Measurements from ENCODE around the gene SPSB3. TPM values are rescaled to one million over a fixed set of nuclear protein-coding genes. Genes with fewer than 3 reads are reported as not detected.

Gene SPSB3
- total and polyA plus RNA-seq, 9 of the 15 experiments (the other 6 are each of a cell fraction or from before 2014, with no cell fraction given) = 0.39 to 37.4 (median 7.1) TPM

- TF ChIP-seq ZBTB26 (CRISPR knock-in tag; IDR thresholded peaks at IDR 0.05) (no peak), SAFB2 (IDR thresholded peaks at IDR 0.05; ENCODE audit: borderline replicate concordance, low read depth, low read length, severe bottlenecking) (no peak), ZFX (CRISPR knock-in tag; IDR thresholded peaks at IDR 0.05) (no peak), ERF (CRISPR knock-in tag; IDR thresholded peaks at IDR 0.05) (no peak), ESRRA (IDR thresholded peaks at IDR 0.05; ENCODE audit: borderline replicate concordance, low read depth) (no peak)
Observed at GRCh38 chr16:1778200-1779179, 3.9 kb downstream of the SPSB3 start (continued).

- Histone ChIP-seq H3K4me3 (no peak overlapping the region), H3K27ac (ENCODE audit: extremely low read depth, low read depth, low read length) (no peak overlapping the region), H3K9me1 (ENCODE audit: control insufficient read depth, insufficient read depth, low read length) (peaks cover 2% of the 10 kb centered on the region), H3K4me2 (ENCODE audit: insufficient read depth, low read length) (no peak overlapping the region), H3K79me2 (ENCODE audit: control insufficient read depth, insufficient read depth, low read length) (peaks cover 33% of the 10 kb centered on the region), H4K20me1 (replicated peaks; ENCODE audit: control insufficient read depth, insufficient read depth, low read length) (peaks cover 3% of the 10 kb centered on the region; the same call in 1 of the 2 replicates), H2AFZ (ENCODE audit: low read depth, low read length) (no peak overlapping the region), H3K4me1 (replicated peaks in 1 of 2; ENCODE audit: control insufficient read depth in 2 of 2, insufficient read depth in 2 of 2, low read length in 2 of 2) (peaks cover 9 to 91% of the 10 kb centered on the region in 2 experiments; a peak in 4 of 5 replicates), H3K9me3 (replicated peaks; ENCODE audit: control insufficient read depth, insufficient read depth, low read depth, low read length) (no peaks in the 10 kb centered on the region), H3K36me3 (ENCODE audit: control insufficient read depth, insufficient read depth, low read length) (peaks cover 52% of the 10 kb centered on the region; the same call in 2 of the 3 replicates), H3K27me3 (ENCODE audit: control insufficient read depth in 2 of 2, insufficient read depth in 2 of 2, low read length in 2 of 2) (no peaks in the 10 kb centered on the region), H3K9ac (ENCODE audit: insufficient read depth in 1 of 2, low read depth in 2 of 2, low read length in 2 of 2) (peak overlapping the region in 1 of 2 experiments; percentile 81; a peak in 2 of 4 replicates)
- ATAC-seq (no peak), FAIRE-seq (no peak), DNase-seq (ENCODE audit: extremely low read depth in 1 of 4, low spot score in 3 of 4) (no peak)
- BruUV-seq (replicated peaks) = no TSS peak
- intact Hi-C loops (cut with micrococcal nuclease) = no loop called here
- ChIA-PET CTCF (ENCODE audit: low intra/inter-chr PET ratio) (no interaction called here), POLR2A (interaction anchor here (0.5 to 1.4 kb wide), 8 partner anchors 15 to 1344 kb away, joined by 3 to 8 read pairs (median 3); partner anchors contain the start of genes ECI1, MSRB1 and RPS2)
- in situ Hi-C loops (cut with MboI) = no loop called here
- WGBS (ENCODE audit: insufficient coverage, low coverage, missing lambda C conversion rate) = 75% methylated on average over 21 of the region's 36 CpGs
- TF ChIP-seq SUPT5H (IDR thresholded peaks at IDR 0.05) = peak; percentile 24; the same call in 1 of the 2 replicates
- TF ChIP-seq CBX1 (IDR thresholded peaks at IDR 0.05; ENCODE audit: low read depth) = 0 out of 2 replicates have a peak, but pooled peaks have one; percentile 21
- peak; percentile 38 for TF ChIP-seq TFAP4 (CRISPR knock-in tag; IDR thresholded peaks at IDR 0.05; ENCODE audit: borderline replicate concordance)
- TF ChIP-seq FIP1L1 (IDR thresholded peaks at IDR 0.05; ENCODE audit: low read depth, low read length, poor library complexity, severe bottlenecking) = peak; percentile 40
- peak; percentile 57 for TF ChIP-seq POLR2A (conservative IDR thresholded peaks at IDR 0.05)
- TF ChIP-seq ZBTB33 (CRISPR knock-in tag; IDR thresholded peaks at IDR 0.05) = peak; percentile 39; the same call in 1 of the 2 replicates
- no peak for TF ChIP-seq NRF1 (conservative IDR thresholded peaks at IDR 0.05 in 1 of 2, IDR thresholded peaks at IDR 0.05 in 1 of 2)
- peak; percentile 40; the same call in 1 of the 2 replicates for TF ChIP-seq RBFOX2 (IDR thresholded peaks at IDR 0.05; ENCODE audit: low read depth, low read length)
- peak; percentile 77 for TF ChIP-seq POLR2G (IDR thresholded peaks at IDR 0.05; ENCODE audit: low read depth, low read length)
Observed at GRCh38 chr16:1777375-1778199, 4.8 kb downstream of the SPSB3 start.

All from K562 (cell line).